Fibroblast of mammary gland (primary cell): Measurements from ENCODE around the gene RRP1B.

Experiments
- DNase-seq: peaks from one replicate; pipeline ENCODE4 v3.0.0-alpha.2; 2010; ENCODE audit warnings: low read depth
- H3K4me3 ChIP-seq: 2 replicates; pipeline ENCODE4 v1.5.1; 2011; ENCODE audit warnings: low read depth, mild to moderate bottlenecking, low read length, moderate library complexity; ENCODE audit not compliant: control insufficient read depth
- TF ChIP-seq, protein P1 (sequence below): conservative IDR thresholded peaks from 2 replicates; pipeline ENCODE4 v1.5.1; 2011; ENCODE audit warnings: low read depth, low read length, inconsistent platforms; ENCODE audit not compliant: control insufficient read depth, insufficient read depth

The RRP1B gene

DNA sequence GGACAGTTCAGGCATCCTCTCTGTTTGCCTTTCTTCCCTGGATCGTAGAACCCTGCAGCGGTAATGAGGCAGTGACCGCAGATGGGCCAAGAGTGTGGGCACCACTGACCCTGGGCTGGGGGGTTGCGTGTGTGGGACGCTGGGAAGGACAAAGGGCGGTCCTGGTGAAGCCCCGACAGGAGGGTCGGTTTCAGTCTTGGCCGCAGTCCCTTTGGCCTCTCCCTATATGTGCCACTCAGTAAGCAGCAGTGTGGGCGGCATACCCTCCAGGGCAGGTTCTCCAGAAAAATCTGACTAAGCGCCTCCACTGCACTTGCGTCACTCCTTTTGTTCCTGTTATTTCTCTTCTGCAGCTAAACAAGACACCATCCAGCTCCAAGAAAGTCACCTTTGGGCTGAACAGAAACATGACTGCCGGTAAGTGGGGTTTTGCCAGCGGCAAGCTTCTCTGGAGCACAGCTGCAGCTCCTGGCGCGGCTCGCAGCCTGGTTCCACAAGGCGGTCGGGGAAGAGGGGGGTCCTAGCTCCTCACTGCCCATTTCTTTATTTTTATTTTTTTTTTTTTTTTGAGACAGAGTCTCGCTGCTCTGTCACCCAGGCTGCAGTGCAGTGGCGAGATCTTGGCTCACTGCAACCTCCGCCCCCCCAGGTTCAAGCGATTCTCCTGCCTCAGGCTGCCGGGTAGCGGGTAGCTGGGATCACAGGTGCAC lies 31.9 kb downstream of the RRP1B start:
- TF ChIP-seq, protein P1, sequence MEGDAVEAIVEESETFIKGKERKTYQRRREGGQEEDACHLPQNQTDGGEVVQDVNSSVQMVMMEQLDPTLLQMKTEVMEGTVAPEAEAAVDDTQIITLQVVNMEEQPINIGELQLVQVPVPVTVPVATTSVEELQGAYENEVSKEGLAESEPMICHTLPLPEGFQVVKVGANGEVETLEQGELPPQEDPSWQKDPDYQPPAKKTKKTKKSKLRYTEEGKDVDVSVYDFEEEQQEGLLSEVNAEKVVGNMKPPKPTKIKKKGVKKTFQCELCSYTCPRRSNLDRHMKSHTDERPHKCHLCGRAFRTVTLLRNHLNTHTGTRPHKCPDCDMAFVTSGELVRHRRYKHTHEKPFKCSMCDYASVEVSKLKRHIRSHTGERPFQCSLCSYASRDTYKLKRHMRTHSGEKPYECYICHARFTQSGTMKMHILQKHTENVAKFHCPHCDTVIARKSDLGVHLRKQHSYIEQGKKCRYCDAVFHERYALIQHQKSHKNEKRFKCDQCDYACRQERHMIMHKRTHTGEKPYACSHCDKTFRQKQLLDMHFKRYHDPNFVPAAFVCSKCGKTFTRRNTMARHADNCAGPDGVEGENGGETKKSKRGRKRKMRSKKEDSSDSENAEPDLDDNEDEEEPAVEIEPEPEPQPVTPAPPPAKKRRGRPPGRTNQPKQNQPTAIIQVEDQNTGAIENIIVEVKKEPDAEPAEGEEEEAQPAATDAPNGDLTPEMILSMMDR, result no peak
- DNase-seq, result no peak
- no peak overlapping the region for H3K4me3 ChIP-seq

DNA sequence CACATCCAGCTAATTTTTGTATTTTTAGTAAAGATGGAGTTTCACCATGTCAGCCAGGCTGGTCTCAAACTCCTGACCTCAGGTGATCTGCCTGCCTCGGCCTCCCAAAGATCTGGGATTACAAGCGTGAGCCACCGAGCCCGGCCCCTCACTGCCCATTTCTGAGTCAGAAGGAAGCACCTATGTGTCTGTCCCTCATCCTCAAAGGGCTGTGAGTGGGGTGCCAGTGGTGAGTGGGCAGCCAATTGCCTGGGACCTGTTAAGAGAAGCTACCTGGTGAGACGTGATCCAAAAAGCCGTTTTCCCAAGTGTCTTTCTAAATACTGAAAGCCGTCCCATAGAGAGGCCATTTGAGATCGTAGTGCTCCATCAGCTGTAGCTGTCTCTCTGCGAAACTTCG lies 32.4 kb downstream of the RRP1B start:
- TF ChIP-seq, protein P1, result no peak
- no peak overlapping the region for H3K4me3 ChIP-seq
- DNase-seq, result no peak

DNA sequence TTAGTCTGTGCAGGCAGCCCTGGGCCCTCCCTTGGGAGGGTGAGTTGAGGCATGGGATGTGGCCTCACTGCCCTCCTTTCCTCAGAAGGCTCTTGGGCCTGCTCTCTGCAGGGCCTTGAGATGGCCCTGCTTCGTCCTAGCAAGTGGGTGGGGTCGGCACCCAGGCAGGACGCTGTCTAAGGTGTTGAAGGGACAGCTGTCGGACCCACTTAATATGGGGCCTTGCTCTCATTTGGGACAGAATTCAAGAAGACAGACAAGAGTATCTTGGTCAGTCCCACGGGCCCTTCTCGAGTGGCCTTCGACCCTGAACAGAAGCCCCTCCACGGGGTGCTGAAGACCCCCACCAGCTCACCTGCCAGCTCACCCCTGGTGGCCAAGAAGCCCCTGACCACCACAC lies 33.6 kb downstream of the RRP1B start:
- H3K4me3 ChIP-seq, result no peak overlapping the region
- TF ChIP-seq, protein P1, result no peak
- DNase-seq, result no peak

DNA sequence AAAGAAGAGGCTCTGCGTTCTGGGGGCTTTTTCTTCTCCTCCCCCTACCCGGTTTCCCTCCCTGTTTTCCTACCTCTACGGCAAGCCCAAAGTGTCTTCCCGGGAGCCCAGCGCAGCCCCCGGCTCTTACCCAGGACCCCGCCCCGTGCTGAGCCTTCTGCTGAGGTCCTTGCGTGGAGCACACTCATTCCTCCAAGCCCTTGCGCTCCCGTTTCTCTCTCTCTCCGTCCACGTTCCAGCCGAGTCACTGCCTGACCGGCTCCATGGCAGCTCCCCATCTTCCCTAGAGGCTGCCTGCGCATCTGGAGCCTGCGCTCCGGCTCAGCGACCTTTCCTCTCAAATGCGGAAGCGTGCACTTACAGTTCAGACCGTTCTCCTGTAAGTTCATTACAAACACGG lies 34.6 kb downstream of the RRP1B start:
- H3K4me3 ChIP-seq, result no peak overlapping the region
- TF ChIP-seq, protein P1, result no peak
- DNase-seq, result no peak

DNA sequence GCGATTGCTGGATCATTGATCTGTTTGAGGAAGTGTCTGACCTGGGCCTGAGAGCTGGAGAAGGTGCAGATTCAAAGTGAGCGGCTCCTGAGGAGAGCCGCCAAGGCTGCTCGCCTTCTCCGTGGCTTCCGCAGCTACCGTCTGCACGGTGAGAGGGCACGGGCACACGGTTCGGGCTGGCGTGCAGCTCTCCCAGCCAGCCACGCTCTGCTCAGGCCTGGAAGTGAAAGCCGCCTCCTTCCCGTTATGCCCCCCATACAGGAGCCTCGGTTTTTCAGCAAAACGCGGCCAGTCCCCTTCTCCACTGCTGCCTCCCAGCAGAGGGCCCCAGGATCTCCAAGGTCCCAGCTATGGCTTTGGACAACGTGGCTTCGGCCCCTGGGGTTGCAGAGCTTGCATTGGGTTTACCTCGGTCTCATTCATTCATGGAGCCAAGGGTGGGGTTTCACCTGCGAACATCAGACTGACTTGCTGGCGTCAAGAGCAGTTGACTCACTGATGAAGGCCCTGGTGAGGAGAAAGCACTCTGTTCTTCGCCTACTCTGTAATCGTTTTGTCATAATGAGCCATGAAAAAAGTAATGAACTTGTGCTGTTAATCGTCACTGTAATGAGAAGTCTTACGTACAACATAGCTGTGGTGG lies 35.2 kb downstream of the RRP1B start:
- no peak overlapping the region for H3K4me3 ChIP-seq
- no peak for DNase-seq
- TF ChIP-seq, protein P1, result no peak

DNA sequence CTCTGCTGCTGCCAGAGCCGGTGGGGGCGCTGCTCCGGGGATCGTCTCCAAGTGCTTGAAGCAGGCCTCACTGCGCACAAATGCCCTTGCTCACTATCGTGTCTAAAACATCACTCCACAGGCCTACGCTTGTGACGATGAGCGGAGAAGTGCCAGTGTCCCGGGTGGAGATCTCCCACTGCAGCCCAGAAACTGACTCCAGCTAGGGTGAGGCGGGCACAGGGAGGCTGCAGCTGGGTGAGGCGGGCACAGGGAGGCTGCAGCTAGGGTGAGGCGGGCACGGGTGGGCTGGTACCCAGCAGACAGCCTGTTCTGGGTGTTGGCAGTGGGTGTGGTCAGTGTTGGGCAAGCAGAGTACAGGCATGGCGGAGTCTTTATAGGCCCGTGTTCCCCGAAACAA lies 36.9 kb downstream of the RRP1B start:
- TF ChIP-seq, protein P1, result no peak
- DNase-seq, result no peak
- no peak overlapping the region for H3K4me3 ChIP-seq
